Esophagus muscularis mucosa (tissue), 4 donors: ENCODE results near the gene NHEJ1.

Experiments used
- EP300 ChIP-seq: sonication (generic); formaldehyde crosslinking; IDR thresholded peaks from one replicate; pipeline ENCODE4 v1.6.1; 2017; ENCODE audit warnings: antibody characterized with exemption
- POLR2A ChIP-seq: fragments of 450-650 bp; IDR thresholded peaks from one replicate; pipeline ENCODE4 v1.6.1; 2017; ENCODE audit warnings: antibody characterized with exemption, moderate library complexity, mild to moderate bottlenecking, low read depth
- TF ChIP-seq, protein P1 (sequence below), 3 experiments: fragments of 200-600 bp in 2 of 3; fragments of 450-650 bp in 1 of 3; sonication (generic) in 2 of 3; IDR thresholded peaks; one replicate each; pipeline ENCODE4 v1.5.1; 2017 to 2019; ENCODE audit warnings: antibody characterized with exemption in 3 of 3, mild to moderate bottlenecking in 2 of 3, moderate library complexity in 1 of 3

GRCh38 chr2:219059725-219060682, 100.6 kb downstream of the NHEJ1 start:
- TF ChIP-seq, protein P1, sequence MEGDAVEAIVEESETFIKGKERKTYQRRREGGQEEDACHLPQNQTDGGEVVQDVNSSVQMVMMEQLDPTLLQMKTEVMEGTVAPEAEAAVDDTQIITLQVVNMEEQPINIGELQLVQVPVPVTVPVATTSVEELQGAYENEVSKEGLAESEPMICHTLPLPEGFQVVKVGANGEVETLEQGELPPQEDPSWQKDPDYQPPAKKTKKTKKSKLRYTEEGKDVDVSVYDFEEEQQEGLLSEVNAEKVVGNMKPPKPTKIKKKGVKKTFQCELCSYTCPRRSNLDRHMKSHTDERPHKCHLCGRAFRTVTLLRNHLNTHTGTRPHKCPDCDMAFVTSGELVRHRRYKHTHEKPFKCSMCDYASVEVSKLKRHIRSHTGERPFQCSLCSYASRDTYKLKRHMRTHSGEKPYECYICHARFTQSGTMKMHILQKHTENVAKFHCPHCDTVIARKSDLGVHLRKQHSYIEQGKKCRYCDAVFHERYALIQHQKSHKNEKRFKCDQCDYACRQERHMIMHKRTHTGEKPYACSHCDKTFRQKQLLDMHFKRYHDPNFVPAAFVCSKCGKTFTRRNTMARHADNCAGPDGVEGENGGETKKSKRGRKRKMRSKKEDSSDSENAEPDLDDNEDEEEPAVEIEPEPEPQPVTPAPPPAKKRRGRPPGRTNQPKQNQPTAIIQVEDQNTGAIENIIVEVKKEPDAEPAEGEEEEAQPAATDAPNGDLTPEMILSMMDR (IDR thresholded peaks at IDR 0.05) = no peak
- TF ChIP-seq POLR2A = no peak
- TF ChIP-seq EP300 = no peak
